ENCODE results near the gene HLA-DPB1. TPM values are rescaled to one million over a fixed set of nuclear protein-coding genes. Genes with fewer than 3 reads are reported as not detected.
A peak's percentile ranks its signal among the peaks of the same experiment; 100 is the strongest.

Gene HLA-DPB1
- total RNA-seq, 1 experiment from 2014 or later: 2.7 TPM

- ChIA-PET POLR2A (ENCODE audit: low non-redundant PET) (no interaction called here), CTCF (no interaction called here)
- Histone ChIP-seq H3K27me3 (replicated peaks; ENCODE audit: insufficient read depth, low read depth, low read length, poor library complexity) (peaks cover 37% of the 10 kb centered on the region), H3K36me3 (ENCODE audit: insufficient read depth, low read length, poor library complexity, severe bottlenecking) (no peaks in the 10 kb centered on the region), H3K9me3 (ENCODE audit: low read depth, low read length, poor library complexity, severe bottlenecking) (no peaks in the 10 kb centered on the region), H3K27ac (ENCODE audit: low read depth, low read length, poor library complexity, severe bottlenecking) (no peak overlapping the region), H3K4me1 (ENCODE audit: insufficient read depth, low read length, poor library complexity, severe bottlenecking) (no peaks in the 10 kb centered on the region), H3K4me3 (ENCODE audit: low read depth, low read length, poor library complexity, severe bottlenecking) (no peak overlapping the region)
- DNase-seq (ENCODE audit: low spot score): no peak
- no TSS peak for BruUV-seq (replicated peaks)
- intact Hi-C loops (cut with micrococcal nuclease; ENCODE audit: unreplicated experiment): no loop called here
- no peak for TF ChIP-seq CTCF (conservative IDR thresholded peaks at IDR 0.05; ENCODE audit: low read depth, low read length)
- no peak for TF ChIP-seq EZH2 (IDR thresholded peaks at IDR 0.05; ENCODE audit: borderline replicate concordance, low read depth, low read length, poor library complexity, severe bottlenecking)
Observed at GRCh38 chr6:33040157-33040556, 35.6 kb upstream of the HLA-DPB1 start.

GRCh38 chr6:33049323-33050013 lies 26.3 kb upstream of the HLA-DPB1 start:
- Histone ChIP-seq H3K36me3 (ENCODE audit: insufficient read depth, low read length, poor library complexity, severe bottlenecking) (no peaks in the 10 kb centered on the region), H3K9me3 (ENCODE audit: low read depth, low read length, poor library complexity, severe bottlenecking) (no peaks in the 10 kb centered on the region), H3K4me3 (ENCODE audit: low read depth, low read length, poor library complexity, severe bottlenecking) (no peak overlapping the region), H3K4me1 (ENCODE audit: insufficient read depth, low read length, poor library complexity, severe bottlenecking) (no peaks in the 10 kb centered on the region), H3K27ac (ENCODE audit: low read depth, low read length, poor library complexity, severe bottlenecking) (no peak overlapping the region), H3K27me3 (replicated peaks; ENCODE audit: insufficient read depth, low read depth, low read length, poor library complexity) (peaks cover 10% of the 10 kb centered on the region)
- ChIA-PET CTCF (interaction anchor here (0.5 kb wide), 2 partner anchors 25 to 662 kb away, joined by 3 to 6 read pairs; partner anchors contain the start of gene UQCC2), POLR2A (ENCODE audit: low non-redundant PET) (no interaction called here)
- intact Hi-C loops (cut with micrococcal nuclease; ENCODE audit: unreplicated experiment): no loop called here
- TF ChIP-seq CTCF (conservative IDR thresholded peaks at IDR 0.05; ENCODE audit: low read depth, low read length) (peak; percentile 40), EZH2 (IDR thresholded peaks at IDR 0.05; ENCODE audit: borderline replicate concordance, low read depth, low read length, poor library complexity, severe bottlenecking) (no peak)
- no peak for DNase-seq (ENCODE audit: low spot score)
- BruUV-seq (replicated peaks): no TSS peak

- Histone ChIP-seq H3K27me3 (replicated peaks; ENCODE audit: insufficient read depth, low read depth, low read length, poor library complexity) (peaks cover 10% of the 10 kb centered on the region), H3K4me3 (ENCODE audit: low read depth, low read length, poor library complexity, severe bottlenecking) (no peak overlapping the region), H3K9me3 (ENCODE audit: low read depth, low read length, poor library complexity, severe bottlenecking) (no peaks in the 10 kb centered on the region), H3K27ac (ENCODE audit: low read depth, low read length, poor library complexity, severe bottlenecking) (no peak overlapping the region), H3K4me1 (ENCODE audit: insufficient read depth, low read length, poor library complexity, severe bottlenecking) (no peaks in the 10 kb centered on the region), H3K36me3 (ENCODE audit: insufficient read depth, low read length, poor library complexity, severe bottlenecking) (no peaks in the 10 kb centered on the region)
- no peak for DNase-seq (ENCODE audit: low spot score)
- TF ChIP-seq EZH2 (IDR thresholded peaks at IDR 0.05; ENCODE audit: borderline replicate concordance, low read depth, low read length, poor library complexity, severe bottlenecking): no peak
- TF ChIP-seq CTCF (conservative IDR thresholded peaks at IDR 0.05; ENCODE audit: low read depth, low read length): no peak
- ChIA-PET POLR2A (ENCODE audit: low non-redundant PET) (interaction anchor here (0.6 kb wide), 1 partner anchor 69 kb away, joined by 3 read pairs; no protein-coding TSS in a partner anchor), CTCF (interaction anchor here (0.5 kb wide), 2 partner anchors 26 to 661 kb away, joined by 3 to 6 read pairs; partner anchors contain the start of gene UQCC2)
- no TSS peak for BruUV-seq (replicated peaks)
- intact Hi-C loops (cut with micrococcal nuclease; ENCODE audit: unreplicated experiment): no loop called here
Observed at GRCh38 chr6:33050014-33050810, 25.6 kb upstream of the HLA-DPB1 start.
